Uterus (tissue), 2 donors: ENCODE data around the gene NR2F1-AS1.

ENCODE experiments used
- POLR2A ChIP-seq, 2 donors: fragments of 450-650 bp; IDR thresholded peaks; one replicate each; pipeline ENCODE4 v1.6.1; 2016; ENCODE audit warnings: antibody characterized with exemption in 2 of 2, mild to moderate bottlenecking in 1 of 2, moderate library complexity in 1 of 2
- TF ChIP-seq, protein P1 (sequence below), 4 experiments: fragments of 200-600 bp in 2 of 4; fragments of 450-650 bp in 2 of 4; sonication (generic) in 2 of 4; IDR thresholded peaks; one replicate each; pipeline ENCODE4 v1.5.1; 2016 to 2019; ENCODE audit warnings: antibody characterized with exemption in 4 of 4, mild to moderate bottlenecking in 2 of 4, moderate library complexity in 1 of 4

GRCh38 chr5:93404246-93404645 is 176.8 kb downstream of the NR2F1-AS1 start:
- TF ChIP-seq POLR2A (IDR thresholded peaks at IDR 0.05), result no peak
- TF ChIP-seq, protein P1, sequence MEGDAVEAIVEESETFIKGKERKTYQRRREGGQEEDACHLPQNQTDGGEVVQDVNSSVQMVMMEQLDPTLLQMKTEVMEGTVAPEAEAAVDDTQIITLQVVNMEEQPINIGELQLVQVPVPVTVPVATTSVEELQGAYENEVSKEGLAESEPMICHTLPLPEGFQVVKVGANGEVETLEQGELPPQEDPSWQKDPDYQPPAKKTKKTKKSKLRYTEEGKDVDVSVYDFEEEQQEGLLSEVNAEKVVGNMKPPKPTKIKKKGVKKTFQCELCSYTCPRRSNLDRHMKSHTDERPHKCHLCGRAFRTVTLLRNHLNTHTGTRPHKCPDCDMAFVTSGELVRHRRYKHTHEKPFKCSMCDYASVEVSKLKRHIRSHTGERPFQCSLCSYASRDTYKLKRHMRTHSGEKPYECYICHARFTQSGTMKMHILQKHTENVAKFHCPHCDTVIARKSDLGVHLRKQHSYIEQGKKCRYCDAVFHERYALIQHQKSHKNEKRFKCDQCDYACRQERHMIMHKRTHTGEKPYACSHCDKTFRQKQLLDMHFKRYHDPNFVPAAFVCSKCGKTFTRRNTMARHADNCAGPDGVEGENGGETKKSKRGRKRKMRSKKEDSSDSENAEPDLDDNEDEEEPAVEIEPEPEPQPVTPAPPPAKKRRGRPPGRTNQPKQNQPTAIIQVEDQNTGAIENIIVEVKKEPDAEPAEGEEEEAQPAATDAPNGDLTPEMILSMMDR (IDR thresholded peaks at IDR 0.05), result no peak
